Esophagus squamous epithelium (tissue), 4 donors: Measurements from ENCODE around the gene SLC22A9.

Experiments used
- CTCF ChIP-seq, 6 experiments: fragments of 450-650 bp in 4 of 6; fragments of 200-600 bp in 2 of 6; sonication (generic) in 2 of 6; IDR thresholded peaks; one replicate each; pipeline ENCODE4 v1.5.1; 2016 to 2019; ENCODE audit warnings: antibody characterized with exemption in 6 of 6, mild to moderate bottlenecking in 4 of 6, moderate library complexity in 4 of 6
- POLR2A ChIP-seq, 4 donors: fragments of 450-650 bp; IDR thresholded peaks; one replicate each; pipeline ENCODE4 v1.6.1; 2017; ENCODE audit warnings: antibody characterized with exemption in 4 of 4, mild to moderate bottlenecking in 4 of 4, moderate library complexity in 3 of 4

- TF ChIP-seq CTCF (IDR thresholded peaks at IDR 0.05): no peak
- no peak for TF ChIP-seq POLR2A (IDR thresholded peaks at IDR 0.05)
Measured at GRCh38 chr11:63405114-63405513, 35.5 kb downstream of the SLC22A9 start.
